GM18867 (cell line): ENCODE results near the gene METTL8.

Experiments
- ATAC-seq: cut with Tn5 transposase; IDR thresholded peaks from one replicate; pipeline ENCODE4 v1.9.1; 2021; ENCODE audit warnings: mild to moderate bottlenecking, moderate library complexity; ENCODE audit not compliant: unreplicated experiment

Gene METTL8

DNA sequence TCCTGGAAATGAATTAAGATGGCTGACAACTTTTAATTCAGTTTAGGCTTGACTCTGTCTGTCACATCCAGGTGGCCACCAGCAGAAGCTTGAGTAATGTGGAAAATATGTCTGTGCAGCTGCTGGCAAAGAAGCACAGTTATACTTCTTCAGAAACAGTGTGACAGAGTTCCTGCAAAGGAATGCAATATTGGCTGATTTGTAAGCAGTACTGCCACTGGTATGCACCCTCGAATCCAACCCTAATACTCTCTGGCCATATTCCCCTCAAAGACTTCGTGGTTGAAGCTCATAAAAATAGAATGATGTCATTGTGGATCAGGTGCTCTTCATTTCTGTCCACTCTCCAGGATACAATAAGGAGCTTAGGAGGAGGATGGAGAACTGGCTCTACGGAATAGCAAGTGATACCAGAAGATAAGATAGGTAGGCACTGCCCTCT lies 86.2 kb downstream of the METTL8 start:
- ATAC-seq: no peak

DNA sequence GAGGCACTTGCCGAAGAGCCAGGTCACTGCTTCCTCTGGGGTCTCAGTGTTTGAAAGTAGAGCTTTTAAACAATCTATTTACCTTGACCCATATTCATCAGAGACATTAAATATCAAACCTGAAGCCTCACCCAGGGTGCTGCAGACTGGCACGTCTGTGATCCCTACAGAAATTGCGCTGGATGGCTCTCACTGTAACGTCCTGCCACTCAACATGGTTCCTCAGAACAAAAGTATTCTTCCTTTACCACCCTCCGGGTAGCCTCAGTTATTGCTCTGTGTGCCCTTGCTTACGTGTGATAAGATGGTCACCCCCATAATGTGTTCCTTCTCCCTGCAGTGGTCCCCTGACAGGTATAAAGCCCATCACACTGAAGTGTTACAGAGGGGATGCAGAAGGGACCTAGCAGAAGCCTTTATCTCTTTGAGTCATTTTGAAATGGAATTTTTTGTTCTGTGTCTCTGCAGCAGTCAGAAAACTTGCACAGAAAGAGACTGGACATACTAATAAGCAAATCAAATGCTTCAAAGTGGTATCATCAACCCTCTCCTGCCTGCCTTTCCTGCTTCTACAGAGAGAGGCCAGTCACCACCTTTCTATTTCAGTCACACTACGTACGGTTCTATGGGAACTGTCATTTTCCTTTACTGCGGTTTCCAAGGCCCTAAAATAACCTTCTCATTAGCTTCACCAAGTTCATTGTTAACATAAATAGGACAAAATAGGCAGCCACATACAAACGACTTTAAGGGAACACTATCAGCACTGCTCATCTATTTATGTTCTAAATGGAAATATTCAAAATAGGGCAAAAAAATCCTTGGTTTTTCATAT lies 86.8 kb downstream of the METTL8 start:
- ATAC-seq: no peak

DNA sequence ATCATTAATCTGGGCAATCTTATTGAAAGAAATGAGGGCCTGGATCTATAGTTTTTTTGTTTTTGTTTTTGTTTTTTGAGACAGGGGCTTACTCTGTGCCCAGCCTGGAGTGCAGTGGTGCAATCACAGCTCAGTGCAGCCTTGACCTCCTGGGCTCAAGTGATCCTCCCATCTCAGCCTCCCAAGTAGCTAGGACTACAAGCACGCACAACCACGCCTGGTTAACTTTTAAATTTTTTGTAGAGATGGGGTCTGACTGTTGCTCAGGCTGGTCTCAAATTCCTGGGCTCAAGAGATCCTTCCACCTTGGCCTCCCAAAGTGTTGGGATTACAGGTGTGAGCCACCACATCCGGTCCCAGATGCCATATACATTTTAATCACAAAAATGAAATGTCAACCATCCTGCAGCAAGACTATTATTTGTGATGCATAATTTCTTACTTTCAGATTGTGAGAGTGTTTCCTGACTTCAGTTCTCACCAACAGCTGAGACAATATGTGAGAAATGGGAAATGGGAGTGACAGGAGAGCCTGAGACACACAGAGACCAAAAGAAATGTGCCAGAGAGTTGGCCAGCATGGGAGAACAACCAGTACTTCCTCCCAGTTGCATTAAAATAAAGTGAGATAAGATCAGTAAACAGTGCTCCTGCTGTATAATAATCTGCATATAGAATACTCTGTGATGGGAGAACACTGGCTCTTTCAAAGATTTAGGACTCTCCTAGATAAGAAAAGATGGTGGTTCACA lies 87.6 kb downstream of the METTL8 start:
- ATAC-seq: no peak

DNA sequence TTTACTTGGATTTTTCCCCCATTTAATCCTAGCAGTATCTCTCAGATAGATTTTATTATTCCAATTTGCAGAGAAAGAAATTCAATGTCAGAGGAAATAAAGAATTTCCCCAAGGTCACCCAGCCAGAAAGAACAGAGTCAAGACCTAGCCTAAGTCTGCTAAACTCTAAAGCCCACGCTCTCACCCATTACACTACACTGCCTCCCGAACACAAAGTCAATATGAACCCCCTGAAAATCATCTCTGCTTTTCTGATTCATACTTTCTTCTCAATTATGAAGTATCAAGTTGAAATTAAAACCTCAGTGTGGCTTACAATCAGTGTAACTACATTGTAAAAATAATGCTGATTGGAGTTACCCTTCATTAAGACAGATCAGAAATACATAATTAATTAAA lies 89.6 kb downstream of the METTL8 start:
- no peak for ATAC-seq

DNA sequence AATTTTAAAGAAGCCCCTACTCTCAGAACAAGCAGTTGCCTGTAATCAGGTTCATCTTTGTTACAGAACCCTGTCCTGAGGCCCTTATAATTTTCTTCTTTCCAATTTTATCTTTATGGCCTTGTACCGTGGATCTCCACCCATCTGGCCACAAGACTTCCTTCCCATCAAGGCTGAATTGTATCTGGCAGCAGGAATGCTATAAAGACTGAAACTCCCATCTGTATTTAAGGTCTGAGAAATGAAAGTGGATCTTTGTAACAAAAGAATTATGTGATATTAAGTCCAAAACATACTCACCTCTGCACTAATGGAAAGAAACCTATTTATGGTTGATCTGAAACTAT lies 91.8 kb downstream of the METTL8 start:
- ATAC-seq: no peak

DNA sequence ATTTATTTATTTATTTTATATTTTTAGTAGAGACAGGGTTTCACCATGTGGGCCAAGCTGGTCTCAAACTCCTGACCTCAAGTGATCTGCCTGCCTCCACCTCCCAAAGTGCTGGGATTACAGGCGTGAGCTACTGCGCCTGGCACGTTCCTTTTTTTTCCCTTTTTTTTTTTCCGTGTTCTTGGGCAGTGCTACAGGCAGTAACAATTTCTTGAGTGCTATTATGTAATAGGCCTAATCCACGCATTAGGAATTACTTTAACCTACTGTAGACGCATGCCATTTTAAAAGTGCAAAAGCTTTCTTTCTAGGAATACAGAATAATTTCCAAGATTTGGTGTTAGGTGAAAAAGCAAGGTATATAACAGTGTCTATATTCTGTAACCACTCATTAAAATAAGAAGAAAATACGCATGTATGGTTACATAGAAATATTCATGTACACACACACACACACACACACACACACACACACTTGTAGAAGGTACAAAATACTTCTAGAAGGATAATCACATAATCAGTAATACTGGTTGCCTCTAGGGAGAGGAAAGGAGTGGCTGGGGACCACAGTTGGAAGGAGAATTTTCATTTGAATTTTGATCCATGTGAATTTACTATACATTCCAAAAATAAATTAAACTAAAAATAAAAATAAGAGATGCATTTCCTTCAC lies 92.3 kb downstream of the METTL8 start:
- ATAC-seq: no peak

DNA sequence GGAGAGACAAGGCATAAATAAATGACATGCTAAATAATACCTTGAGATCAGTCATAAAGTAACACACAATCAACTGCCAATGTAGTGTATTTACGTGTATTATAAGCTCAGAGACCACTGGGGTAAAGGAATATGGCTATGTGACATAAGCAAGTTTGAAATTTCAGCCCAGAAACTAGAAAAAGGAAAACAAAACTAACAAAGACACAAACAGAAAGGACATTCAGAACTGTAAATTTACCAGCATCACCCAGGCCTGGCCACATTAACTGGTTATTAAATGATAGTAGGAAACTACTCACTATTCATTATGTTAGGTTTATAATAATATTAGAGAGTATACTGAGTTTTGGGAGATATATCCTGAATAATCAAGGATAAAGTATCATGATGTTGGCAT lies 98.8 kb downstream of the METTL8 start:
- ATAC-seq: no peak

DNA sequence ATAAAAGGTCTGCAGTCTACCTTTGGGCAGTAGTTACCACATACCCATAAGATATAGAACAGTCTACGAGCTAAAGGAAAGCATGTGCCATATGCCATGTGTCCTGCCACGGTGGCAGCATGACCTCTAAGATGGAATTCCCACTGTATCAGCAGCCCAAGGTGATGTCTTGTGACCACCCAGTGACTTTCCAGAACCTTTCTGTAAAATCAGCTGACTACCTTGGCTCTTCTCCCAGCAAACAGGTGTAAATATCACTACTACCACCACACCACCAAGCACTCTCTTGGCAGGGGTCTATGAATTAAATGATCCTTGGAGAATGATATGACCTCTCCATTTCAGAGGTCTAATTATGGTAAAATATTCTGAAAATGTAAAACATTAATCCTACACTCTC lies 99.6 kb downstream of the METTL8 start:
- ATAC-seq: no peak

DNA sequence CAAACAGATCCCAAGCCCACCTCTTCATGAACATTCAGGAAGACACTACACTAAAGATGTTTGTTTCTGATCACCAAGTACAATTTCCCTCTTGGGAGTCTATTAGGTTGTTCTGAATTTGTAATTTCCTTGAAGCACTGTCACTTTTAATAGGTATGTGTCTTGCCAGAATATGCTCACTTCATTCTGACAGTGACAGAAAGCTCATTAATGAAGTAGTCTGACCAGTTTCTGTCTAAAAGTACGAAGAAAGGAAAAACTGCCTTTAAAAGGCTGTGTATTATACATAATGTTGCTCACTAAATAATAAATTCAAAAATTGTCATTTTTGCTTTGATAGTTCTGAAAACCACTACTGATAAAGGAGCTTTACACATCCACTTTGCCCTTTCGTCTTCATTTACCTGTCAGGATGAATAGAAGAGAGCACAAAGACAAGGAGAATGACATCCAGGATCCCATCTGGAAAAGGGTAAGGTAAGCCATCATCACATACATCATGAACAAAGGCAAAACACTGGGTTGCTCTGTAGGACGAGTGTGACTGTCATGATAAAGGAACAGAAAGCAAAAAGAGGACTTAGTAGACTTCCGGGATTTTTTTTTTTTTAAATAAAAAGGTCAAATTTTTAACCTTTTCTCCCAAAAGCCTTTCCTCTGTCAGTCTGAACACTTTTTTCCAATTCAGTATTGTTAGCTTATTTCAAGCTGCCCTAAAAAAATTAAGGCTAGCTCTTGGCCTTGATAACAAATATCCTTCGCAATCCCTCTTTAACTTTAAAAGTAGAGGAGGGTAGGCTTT lies 103.4 kb downstream of the METTL8 start:
- ATAC-seq: no peak

DNA sequence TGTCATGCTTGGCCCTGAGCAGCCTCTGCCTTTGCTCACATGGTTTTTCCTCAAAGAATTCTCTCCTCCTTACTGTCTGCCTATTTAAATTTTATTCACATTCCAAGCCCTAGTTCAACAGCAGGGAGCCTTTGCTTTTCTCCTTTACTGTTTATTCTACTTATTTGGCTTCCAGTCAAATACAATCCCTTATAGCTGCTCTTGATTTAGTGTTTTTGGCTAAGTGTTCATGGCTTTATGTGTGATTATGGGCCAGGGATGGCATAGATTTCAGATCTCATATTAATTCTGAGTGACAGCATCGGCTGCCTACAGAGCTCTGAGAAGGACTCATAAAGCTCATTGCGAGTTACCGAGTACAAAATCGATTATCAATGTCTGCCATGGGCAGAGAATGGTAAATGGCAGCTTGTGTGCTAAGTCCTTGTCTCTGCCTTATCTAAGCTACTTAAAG lies 106.7 kb downstream of the METTL8 start:
- no peak for ATAC-seq

DNA sequence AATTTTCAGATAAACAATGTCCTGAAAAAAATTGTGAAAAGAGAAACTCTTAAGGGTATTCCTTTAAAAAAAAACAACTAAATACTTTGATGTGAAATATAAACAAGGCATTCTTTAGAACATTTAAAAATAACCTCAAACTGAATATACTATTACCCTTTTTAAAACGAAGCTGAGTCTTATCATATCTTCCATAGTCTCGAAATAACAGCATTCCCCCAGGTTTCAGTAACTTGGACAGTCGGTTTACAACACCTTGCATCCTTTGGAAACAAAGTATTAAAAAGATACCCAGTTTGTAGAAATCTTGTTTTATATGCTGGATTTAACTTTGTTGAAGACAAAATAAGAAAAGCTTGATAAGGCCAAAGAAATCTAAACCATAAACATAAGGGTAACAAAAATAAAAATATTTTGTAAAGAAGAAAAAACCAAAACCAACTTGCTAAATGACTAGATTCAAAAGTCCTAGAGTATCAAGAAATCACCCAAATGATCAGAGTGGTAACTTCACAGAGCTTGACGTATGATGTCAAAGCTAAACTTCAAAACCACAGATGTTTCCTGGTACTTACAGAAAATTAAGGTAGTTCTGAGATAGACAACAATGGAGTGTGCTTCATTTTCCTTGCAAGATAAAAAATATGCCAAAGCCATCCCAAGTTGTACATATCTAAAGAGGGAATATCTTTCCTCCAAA lies 107.8 kb downstream of the METTL8 start:
- peak; percentile 48 for ATAC-seq

DNA sequence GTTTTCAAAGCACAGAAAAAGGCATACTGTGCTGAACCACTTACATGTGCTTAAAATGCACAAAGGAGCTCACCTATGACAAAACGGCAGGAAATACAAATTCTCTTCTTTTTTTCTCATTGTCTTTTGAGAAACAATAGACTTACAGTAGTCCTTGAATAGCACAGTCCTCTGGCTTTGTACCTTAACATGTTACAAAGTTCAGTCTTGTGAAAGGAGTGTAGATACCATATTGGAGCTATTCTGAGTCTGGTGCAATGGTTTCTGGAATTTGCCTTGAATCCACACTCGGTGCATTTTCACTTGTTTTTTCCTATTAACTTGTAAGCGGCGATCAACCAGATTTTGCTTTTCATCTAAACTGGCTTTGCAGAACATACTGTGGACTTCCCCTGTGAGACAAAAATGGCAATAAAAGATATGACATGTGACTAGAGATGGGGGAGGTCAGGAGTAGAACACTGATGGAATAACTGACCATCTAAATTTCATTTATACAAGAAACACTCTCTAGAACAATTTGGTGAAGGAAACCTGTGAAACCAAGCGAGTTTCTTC lies 109.7 kb downstream of the METTL8 start:
- no peak for ATAC-seq

DNA sequence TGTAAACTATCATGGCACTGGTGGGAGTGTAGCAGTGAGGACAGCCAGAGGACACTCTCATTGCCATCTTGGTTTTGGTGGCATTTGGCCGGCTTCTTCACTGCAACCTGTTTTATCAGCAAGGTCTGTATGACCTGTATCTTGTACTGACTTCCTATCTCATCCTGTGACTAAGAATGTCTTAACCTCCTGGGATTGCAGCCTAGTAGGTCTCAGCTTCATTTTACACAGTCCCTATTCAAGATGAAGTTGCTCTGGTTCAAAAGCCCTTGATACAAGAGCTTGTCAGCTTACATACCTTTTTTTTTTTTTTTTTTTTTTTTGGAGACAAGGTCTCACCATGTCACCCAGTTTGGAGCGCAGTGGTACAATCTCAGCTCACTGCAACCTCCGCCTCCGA lies 110.9 kb downstream of the METTL8 start:
- ATAC-seq: no peak

DNA sequence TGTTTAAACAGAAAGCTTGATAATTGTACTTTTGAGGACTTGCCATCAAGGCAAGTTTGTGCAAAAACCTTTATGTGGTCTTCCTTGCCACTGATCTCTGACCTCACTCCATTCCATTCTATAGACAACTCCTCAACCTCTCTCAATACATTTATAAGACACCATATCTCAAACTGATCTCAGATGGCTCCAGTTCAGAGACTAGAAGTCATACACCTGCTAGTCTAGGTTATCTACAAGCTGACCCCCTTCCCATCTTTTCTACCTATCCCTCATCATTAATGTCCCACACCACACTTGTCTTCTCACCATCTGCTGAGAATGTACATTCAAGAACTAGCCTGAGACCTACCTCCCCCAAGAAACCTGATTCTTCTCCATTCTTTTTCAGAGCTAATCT lies 113.1 kb downstream of the METTL8 start:
- ATAC-seq: no peak

DNA sequence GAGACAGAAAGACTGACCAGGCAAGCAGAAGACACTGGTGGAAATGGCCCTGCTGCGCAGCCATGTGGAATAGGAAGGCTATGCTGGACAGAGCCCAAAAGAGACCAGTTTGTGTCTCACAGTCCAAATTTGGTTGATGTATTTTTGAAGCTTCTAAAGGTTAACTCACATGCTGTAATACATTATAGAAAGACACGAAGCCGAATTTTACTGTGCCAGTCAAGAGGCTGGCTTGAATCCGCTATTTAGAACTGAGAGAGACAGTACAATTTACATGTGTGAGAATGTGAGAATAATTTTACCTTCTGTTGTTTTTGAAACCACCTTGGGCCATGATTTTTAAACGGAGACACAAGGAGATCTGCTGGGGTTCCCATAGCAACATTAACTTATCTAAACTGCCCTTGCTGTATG lies 113.6 kb downstream of the METTL8 start:
- ATAC-seq: peak; percentile 35

DNA sequence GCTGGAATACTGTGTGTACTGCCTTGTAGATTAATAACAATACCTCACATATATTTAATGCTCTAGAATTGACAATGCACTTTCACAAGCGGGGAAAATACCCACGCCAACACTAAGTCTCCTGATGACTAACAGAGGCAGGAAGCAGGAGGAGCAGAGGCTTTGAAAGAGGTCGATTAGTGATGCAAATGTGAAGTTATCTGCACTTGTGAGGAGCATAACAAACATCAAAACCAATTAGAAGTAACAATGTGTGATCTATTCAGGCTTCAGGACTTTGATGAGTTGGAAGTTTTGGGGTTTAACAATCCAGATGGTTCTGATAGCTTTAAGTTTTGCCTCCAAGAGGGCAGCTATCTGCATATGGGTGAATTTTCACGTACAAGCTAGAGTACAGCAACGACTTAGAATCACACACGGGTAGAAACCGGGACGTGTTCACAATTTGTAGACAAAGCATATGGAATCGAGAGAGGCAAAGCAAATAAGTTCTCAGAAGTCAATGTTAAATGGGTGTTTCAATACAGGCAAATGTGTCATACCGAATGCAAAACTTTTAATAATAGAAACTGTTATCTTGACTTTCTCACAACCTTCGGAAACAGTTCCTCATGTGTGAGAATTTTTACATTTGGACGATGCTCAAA lies 114.5 kb downstream of the METTL8 start:
- peak; percentile 44 for ATAC-seq

DNA sequence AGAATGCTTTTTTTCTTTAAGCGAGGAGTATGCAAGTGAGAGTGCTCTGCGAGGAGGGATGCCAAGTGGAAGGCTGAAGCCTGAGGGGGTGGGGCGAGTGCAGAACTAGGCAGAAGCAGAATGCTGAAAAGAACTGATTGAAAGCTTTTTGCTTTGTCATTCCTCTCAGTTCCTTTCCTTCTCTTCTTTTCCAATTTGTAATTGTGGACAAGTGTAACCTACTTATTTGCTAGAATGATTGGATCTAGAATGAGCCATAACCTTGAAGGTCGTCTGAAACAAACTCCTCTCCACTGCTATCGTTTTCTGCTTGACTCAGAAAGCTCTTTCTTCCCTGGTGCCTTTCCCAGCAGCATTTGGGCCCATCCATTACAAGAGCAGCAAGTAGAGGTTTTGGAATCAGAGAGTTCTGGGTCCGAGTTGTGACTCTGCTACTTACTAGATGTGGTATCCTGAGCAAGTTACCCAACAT lies 115.3 kb downstream of the METTL8 start:
- ATAC-seq: no peak

DNA sequence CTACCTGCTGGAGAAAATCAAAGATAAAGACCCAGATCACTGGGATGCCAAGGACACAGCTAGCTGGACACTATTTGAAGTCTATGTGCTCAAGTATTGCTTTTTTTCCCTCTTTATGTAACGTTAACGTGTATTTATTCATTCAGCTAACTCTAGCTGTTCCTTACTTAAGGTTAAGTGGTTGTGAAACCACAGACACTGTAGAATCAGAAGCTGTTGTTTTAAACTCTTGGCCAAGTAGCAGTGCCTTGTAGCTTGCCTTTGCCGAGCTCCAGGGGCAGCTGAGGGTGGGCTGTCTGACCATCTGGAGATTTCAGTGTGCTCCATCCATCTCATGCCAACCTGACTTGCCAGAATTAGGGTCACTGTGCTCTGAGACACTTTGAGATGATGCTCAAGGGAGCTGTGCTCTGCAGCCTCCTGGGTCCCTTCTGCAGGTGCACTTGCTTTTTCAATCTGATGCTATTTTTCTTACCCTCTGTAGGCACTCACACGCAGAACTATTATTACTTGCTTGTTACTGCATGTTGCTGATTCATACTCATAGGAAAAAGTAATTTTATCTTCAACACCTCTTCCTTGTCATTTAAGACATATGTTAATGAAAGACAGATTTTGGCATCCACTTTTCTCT lies 116.2 kb downstream of the METTL8 start:
- peak; percentile 36 for ATAC-seq
